NCI-H2029 treated with DMSO at 0.1 percent for 48 hours (cell line): Measurements from ENCODE around the gene LAPTM5.

ENCODE experiments used
- DNase-seq: peaks from one replicate; lab custom pipeline; 2025; lab: John Stamatoyannopoulos, UW

The LAPTM5 gene

GRCh38 chr1:30755746-30756145, 1.8 kb downstream of the LAPTM5 start:
- DNase-seq = no peak

- DNase-seq = no peak
Measured at GRCh38 chr1:30755334-30755733, 2.2 kb downstream of the LAPTM5 start.

- no peak for DNase-seq
Measured at GRCh38 chr1:30754684-30755171, 2.8 kb downstream of the LAPTM5 start.

- DNase-seq = no peak
Measured at GRCh38 chr1:30753660-30754123, 3.9 kb downstream of the LAPTM5 start.

- no peak for DNase-seq
Measured at GRCh38 chr1:30753118-30753517, 4.5 kb downstream of the LAPTM5 start.

GRCh38 chr1:30752651-30752908, 5.0 kb downstream of the LAPTM5 start:
- DNase-seq = no peak

GRCh38 chr1:30751830-30752650, 5.5 kb downstream of the LAPTM5 start:
- no peak for DNase-seq

- DNase-seq = no peak
Measured at GRCh38 chr1:30750731-30751291, 6.8 kb downstream of the LAPTM5 start.

- DNase-seq = no peak
Measured at GRCh38 chr1:30749691-30750583, 7.6 kb downstream of the LAPTM5 start.

- DNase-seq = no peak
Measured at GRCh38 chr1:30748699-30749401, 8.7 kb downstream of the LAPTM5 start.

GRCh38 chr1:30748098-30748698, 9.4 kb downstream of the LAPTM5 start:
- no peak for DNase-seq

- no peak for DNase-seq
Measured at GRCh38 chr1:30747033-30748008, 10.3 kb downstream of the LAPTM5 start.

- DNase-seq = no peak
Measured at GRCh38 chr1:30746212-30747032, 11.2 kb downstream of the LAPTM5 start.

GRCh38 chr1:30745834-30746208, 11.8 kb downstream of the LAPTM5 start:
- DNase-seq = no peak

- no peak for DNase-seq
Measured at GRCh38 chr1:30745156-30745833, 12.3 kb downstream of the LAPTM5 start.

- DNase-seq = no peak
Measured at GRCh38 chr1:30744060-30744756, 13.4 kb downstream of the LAPTM5 start.

- no peak for DNase-seq
Measured at GRCh38 chr1:30743584-30744059, 14.0 kb downstream of the LAPTM5 start.

GRCh38 chr1:30742963-30743559, 14.5 kb downstream of the LAPTM5 start:
- DNase-seq = no peak
